A549 treated with CpdA at 1 μM for 4 hours (cell line): ENCODE data around the gene TCP11L2. TPM values are rescaled to one million over a fixed set of nuclear protein-coding genes. Genes with fewer than 3 reads are reported as not detected.

ENCODE experiments used
- total RNA-seq: library from RNA; stranded (reverse); fragments of 200-300 nt; extraction: Qiagen RNA extraction; gene quantifications from 5 replicates; pipeline ENCODE4 v1.2.3, GENCODE V29; 2022; ENCODE audit warnings: low read depth

TCP11L2 gene
- 2.6 to 3.5 TPM (median 2.9 TPM) in 5 replicates for total RNA-seq

GRCh38 chr12:106302401-106303201 lies at the start of gene TCP11L2:
TCP11L2 (plus strand) TSS chr12:106302733; CDS start chr12:106311076, 8,343 bp downstream.

GRCh38 chr12:106357549-106358395 lies 55.2 kb downstream of the TCP11L2 start, which contains the start of gene POLR3B:
POLR3B (plus strand) TSS chr12:106357748; CDS start chr12:106357880, 132 bp downstream.

Other genes with a start within 250 kb of the TCP11L2 start
- gene NUAK1, start 163.8 kb upstream of the TCP11L2 start, total RNA-seq = 10.8 to 12.7 TPM (median 12.0 TPM) in 5 replicates
- gene CKAP4, start 54.7 kb upstream of the TCP11L2 start, total RNA-seq = 82.5 to 96.0 TPM (median 92.4 TPM) in 5 replicates
- gene POLR3B, start 55.0 kb downstream of the TCP11L2 start, total RNA-seq = 5.1 to 6.1 TPM (median 5.4 TPM) in 5 replicates